NCI-H460 (cell line): ENCODE measurements around the gene FN3K. TPM values are rescaled to one million over a fixed set of nuclear protein-coding genes. Genes with fewer than 3 reads are reported as not detected.
"Not testable (repeated sequence)": the region's sequence is repeated elsewhere in the genome, so short reads cannot be mapped to it uniquely, and the experiment has no call there.

ENCODE experiments used
- DNase-seq: peaks from one replicate; pipeline ENCODE4 v3.0.0-alpha.2; 2016; ENCODE audit warnings: low read depth; ENCODE audit errors: extremely low read depth
- total RNA-seq: library from RNA; depleted of rRNA; stranded (reverse); fragments of >200 nt; shearing (Covaris generic); gene quantifications from 2 replicates; pipeline ENCODE4 v1.2.3, GENCODE V29; 2014

The FN3K gene
- total RNA-seq, 1 experiment from 2014 or later, result 1.5 TPM

DNA sequence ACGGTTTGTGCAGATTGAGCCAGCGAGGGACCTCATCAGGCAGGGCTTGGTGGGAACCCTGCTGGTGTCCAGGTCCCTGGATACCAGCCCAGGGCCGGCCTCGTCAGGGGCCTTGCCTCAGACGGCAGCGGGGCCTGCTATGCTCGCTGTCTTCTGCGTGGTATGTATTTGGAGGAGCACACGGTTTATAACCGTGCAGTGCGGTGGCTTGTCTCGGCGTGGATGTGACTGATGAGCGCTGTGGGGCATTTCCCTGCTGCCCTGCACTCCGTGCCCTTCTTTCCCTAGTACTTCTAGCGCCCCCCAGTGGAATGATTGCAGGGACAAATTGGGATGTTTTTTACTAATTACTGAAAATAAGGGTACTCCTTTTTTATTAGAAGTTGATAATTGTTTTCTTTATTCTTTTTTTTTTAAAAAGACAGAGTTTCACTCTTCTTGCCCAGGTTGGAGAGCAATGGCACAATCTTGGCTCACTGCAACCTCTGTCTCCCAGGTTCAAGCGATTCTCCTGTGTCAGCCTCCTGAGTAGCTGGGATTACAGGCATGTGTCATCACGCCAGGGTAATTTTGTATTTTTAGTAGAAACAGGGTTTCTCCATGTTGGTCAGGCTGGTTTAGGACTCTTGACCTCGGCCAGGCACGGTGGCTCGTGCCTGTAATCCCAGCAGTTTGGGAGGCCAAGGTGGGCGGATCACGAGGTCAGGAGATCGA lies 31.8 kb downstream of the FN3K start:
- peak; percentile 62 for DNase-seq

DNA sequence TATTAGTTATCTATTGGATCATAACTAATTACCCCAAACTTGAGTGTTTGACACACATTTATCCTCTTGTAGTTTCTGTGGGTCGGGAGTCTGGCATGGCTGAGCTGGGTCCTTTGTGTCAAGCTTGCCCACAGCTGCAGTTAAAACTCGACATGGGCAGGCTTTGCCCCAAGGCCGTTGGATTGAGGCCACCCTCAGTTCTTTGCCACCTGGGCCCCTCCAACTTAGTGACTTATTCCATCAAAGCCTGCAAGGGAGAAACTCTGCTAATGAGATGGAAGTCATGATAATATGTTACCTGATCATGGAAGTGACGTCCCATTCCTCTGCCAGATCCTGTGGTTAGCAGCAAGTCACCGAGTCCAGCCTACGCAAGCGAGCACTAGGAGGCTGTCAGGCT lies 33.6 kb downstream of the FN3K start:
- DNase-seq, result no peak

DNA sequence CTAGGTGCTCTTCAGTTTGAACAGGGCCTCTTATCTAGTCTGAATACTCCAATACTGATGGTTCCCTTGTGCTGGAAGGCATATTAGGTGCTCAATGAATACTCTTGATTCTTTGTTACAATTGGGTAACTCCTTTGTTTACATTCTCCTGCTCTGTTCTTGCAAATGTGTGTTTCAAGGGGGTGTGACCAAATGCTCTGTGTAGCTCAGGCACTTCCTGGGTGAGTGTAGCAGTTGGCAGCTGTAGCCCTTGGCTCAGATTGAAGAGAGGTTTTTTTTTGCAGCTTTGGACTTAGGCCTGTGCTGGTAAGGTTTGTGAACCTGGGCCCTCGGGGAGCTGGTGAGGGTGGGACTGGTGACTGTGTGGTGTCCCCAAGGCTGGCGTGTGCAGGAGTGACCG lies 36.6 kb downstream of the FN3K start:
- DNase-seq, result peak; percentile 14

GRCh38 chr17:82774456-82774855 lies 39.0 kb downstream of the FN3K start:
- DNase-seq, result not testable (repeated sequence)

DNA sequence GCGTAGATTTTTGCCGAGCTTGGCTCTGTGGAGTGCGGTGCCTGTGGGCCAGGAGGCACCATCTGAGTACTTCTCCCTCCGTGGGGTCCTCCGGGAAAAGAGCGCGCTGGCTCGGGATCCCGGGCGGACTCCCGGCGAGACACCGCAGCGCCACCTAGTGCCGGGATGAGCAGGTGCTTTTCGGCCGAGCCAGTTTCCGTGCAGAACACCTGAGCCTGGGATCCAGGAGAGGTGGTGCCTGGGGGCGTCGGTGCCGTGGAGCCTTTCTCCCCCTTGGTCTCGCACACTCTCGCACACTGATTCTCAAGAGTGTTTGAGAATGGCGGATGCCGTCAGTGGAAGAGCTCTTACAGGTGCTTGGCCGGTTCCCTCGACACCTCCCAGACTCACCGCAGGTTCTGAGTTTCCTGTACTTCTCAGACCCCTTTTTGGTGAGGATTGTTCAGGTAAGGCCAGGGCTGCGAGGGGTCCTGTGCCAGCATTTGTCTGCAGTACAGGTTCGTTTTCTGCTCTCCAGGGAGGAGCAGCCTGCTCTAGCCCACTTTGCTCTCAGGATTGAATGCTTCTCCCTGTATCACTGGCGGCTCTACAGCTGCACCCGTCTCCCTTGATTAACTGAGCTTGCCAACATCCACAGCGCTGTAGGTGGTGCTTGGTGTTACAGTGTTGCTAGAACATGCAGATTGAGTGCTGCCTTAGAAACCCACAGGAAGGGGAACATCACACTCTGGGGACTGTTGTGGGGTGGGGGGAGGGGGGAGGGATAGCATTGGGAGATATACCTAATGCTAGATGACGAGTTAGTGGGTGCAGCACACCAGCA lies 39.8 kb downstream of the FN3K start:
- DNase-seq, result peak; percentile 40

DNA sequence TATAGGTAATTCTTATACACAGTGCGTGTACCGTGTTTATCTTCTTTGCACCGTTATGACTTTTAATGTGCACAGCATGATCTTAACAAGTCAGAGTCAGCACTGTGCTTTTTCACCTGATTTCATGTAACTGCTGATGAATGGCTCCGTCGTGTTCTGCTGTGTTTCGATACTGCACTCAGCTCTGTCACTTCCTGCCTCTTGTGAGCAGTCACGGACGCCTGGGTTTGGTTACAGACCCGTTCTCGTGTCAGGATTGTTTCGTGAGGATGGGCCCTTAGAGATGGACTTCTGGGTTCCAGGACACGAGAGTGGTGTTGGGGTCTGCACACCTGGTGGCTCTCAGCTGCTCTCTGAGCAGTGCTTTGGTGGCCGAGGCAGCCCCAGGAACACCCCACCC lies 41.0 kb downstream of the FN3K start:
- DNase-seq, result no peak

- DNase-seq, result not testable (repeated sequence)
Measured at GRCh38 chr17:82777778-82778375, 42.5 kb downstream of the FN3K start.

GRCh38 chr17:82779541-82779940 lies 44.1 kb downstream of the FN3K start:
- DNase-seq, result no peak

DNA sequence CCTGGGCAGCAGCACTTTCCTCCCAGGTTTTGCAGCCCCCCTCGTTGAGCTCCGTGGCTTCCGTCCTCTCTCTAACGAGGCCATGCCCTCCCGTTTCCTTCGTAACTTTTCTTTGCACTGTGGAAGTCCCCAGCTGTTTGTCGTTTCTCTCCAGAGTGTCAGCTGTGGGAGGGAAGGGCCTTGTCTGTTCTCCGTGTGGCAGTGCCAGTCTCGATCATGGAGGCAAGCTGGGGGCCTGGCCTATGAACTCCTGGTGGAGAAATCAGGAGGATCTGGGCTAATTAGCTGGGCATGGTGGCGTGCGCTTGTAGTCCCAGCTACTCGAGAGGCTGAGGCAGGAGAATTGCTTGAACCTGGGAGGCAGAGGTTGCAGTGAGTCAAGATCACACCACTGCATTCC lies 44.8 kb downstream of the FN3K start:
- DNase-seq, result no peak

DNA sequence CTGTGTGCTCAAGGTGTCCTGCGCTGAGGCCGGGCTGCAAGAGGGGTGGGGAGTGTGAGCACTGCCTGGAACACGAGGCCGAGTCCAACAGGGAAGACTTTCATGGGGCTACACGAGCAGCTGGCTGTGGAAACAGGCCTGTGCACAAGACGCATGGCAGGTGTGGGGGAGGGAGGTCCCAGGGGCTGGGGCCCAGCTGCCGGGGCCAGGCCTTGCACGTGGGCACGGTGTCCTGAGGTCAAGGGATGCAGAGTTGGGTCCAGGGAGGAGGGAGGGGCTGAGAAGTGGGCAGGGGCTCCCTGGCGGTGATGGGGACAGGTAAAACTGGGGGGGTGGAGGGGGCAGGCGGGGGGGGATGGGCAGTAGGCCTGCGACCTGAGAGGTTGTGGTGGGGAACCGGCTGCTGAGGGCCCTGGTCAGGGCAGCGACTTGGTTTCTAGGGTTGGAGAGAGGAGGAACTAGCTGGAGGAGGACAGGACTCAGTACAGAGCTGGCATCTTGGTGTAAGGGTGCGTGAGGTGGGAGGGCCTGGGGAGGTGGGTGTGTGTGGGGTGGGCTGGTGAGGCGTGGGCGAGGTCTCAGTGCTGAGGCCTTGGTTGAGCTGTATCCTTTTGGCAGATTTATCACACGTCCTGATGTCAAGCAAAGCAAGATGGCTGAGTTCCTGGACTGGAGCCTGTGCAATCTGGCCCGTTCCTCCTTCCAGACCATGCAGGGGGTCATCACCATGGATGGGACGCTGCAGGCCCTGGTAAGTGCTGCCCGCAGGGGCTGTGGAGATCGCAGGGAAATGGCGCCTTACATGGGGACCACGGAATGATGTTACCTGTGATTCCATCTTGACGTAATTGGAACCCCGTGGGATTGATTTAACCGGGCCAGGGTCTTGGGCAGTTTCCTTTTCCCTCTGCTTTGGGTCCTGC lies 45.8 kb downstream of the FN3K start:
- DNase-seq, result no peak

DNA sequence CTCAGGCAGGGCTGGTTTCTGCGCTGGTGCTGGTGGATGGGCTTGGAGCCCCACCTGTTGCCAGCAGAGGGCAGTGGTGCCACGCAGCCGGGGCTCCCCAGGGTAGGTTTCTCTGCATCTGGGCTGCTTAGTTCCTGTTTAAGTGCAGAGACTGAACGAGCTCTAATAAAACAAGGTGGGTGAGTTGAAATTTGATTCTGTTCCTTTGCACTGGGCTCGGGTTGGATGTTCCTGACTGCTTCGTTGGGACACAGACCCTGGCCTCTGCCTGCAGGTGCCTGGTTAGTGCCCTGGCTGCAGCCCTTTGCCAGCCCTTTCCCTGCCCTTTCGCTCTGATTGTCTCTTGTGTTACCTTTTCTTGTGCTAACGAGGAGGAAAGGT lies 46.5 kb downstream of the FN3K start:
- peak; percentile 68 for DNase-seq

DNA sequence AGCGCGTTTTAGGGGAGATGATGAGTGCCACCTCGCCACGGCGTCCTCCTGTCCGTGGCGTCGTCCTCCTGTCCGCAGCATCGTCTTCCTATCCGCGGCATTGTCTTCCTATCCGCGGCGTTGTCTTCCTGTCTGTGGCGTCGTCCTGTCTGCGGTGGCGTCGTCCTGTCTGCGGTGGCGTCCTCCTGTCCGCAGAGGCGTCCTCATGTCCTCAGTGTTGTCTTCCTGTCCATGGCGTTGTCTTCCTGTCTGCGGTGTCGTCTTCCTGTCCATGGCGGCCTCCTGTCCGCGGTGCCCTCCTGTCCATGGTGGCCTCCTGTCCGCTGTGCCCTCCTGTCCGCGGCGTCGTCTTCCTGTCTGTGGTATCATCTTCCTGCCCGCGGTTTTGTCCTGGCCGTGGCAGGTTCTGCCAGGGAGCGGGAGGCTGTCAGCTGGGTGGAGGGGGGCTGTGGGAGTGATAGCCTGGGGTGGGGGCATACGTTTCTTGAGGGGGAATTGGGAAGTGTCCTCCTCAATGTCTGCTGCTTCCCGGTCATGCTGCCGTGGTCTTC lies 47.3 kb downstream of the FN3K start:
- no peak for DNase-seq

DNA sequence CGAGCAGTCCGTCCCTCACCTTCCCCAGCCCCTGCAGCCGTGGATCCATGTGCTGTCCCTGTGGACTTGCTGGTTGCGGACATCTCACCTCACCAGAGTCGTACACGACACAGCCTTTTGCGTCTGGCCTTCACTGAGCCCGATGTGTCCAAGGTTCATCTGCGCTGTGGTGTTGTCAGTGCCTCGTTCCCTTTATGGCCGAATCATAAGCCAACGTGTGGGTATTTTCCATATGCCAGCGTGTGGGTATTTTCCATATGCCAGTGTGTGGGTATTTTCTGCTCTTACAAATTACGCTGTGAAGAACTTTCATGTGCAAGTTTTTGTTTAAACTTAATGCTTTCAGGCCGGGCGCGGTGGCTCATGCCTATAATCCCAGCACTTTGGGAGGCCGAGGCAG lies 48.1 kb downstream of the FN3K start:
- no peak for DNase-seq

GRCh38 chr17:82785581-82785980 lies 50.2 kb downstream of the FN3K start:
- not testable (repeated sequence) for DNase-seq

- DNase-seq, result no peak
Measured at GRCh38 chr17:82786427-82786826, 51.0 kb downstream of the FN3K start.

DNA sequence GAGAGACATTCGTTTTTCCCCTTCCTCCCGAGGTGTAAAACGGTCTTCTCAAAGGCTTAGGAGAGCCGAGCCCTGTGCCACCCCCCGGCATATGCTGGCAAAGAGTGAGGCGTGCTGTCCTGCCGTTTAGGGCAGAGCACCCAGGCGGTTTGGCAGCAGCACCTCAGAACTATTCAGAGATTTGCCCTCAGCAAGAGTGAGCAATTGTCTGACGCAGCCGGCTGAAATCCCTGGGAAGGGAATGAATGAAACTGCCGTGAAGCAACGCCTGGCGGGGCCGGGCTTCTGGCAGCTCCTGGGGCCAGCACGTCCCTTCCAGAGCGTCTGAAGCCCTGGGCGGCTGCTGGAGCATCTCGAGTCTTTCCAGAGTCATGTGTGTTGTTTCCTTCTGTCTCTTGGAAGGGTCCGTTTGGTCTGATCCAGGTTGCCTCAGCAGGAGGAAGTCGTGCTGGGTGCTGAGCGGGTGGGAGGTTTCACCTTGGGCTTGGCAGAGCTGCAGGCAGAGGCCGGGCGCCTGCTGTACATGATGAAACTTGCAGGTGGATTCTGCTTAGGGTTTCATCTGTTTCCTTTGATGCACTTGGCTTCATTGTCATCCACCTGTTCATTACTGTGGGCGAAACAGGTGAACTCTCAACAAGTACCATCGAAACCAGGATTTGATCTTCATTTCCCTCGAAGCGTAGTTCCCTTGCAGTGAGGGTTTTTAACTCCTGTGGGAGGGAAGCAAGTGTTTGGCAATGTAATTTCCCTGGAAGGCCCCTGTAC lies 51.9 kb downstream of the FN3K start:
- no peak for DNase-seq

- DNase-seq, result no peak
Measured at GRCh38 chr17:82788206-82789001, 53.0 kb downstream of the FN3K start.

- no peak for DNase-seq
Measured at GRCh38 chr17:82789051-82789592, 53.7 kb downstream of the FN3K start.

DNA sequence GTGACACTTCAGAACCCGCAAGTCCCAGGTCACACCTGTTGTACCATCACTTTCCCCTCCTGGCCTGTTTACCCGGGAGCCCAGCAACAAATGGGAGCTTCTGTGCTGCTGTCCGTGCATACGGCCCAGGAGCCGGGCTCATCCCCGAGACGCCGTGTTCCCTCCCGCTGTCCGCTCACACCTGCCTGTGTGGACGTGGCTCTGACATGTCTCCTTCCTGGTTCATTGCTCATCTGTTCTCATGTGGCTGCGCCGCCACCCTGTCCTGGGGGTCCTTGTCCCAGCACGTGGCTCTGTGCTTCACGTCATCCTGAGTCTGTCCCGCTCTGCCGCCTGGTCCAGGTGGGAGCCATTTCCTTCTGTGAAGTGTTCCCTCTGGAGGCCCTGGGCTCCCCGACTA lies 54.4 kb downstream of the FN3K start:
- DNase-seq, result no peak
